ENCODE measurements around the gene GAST. TPM values are rescaled to one million over a fixed set of nuclear protein-coding genes. Genes with fewer than 3 reads are reported as not detected.

GAST gene
- total and polyA plus RNA-seq, 2 of the 4 experiments (the other 2 are of a cell fraction), result not detected

GRCh38 chr17:41758601-41759000, 46.5 kb downstream of the GAST start:
- H4K91ac ChIP-seq (ENCODE audit: insufficient read depth, low read depth, low read length), result no peak overlapping the region
- intact Hi-C loops (cut with micrococcal nuclease), result no loop called here
- no peaks in the 10 kb centered on the region for H3K27me3 ChIP-seq (ENCODE audit: control insufficient read depth, insufficient read depth, low read length)
- no peak overlapping the region for H2BK15ac ChIP-seq (ENCODE audit: low read depth, low read length)
- no peak overlapping the region for H3K23ac ChIP-seq (ENCODE audit: low read depth, low read length)
- no peaks in the 10 kb centered on the region for H3K79me1 ChIP-seq (ENCODE audit: low read depth in 1 of 2, low read length in 2 of 2)
- no peaks in the 10 kb centered on the region for H3K9me3 ChIP-seq (ENCODE audit: control insufficient read depth, insufficient read depth, low read length)
- H3K4me2 ChIP-seq (ENCODE audit: low read depth, low read length), result no peak overlapping the region
- no peak overlapping the region for H3K9ac ChIP-seq (ENCODE audit: low read depth, low read length)
- ChIA-PET CTCF (no interaction called here), POLR2A (ENCODE audit: unreplicated experiment) (no interaction called here)
- no peak overlapping the region for H3K18ac ChIP-seq (ENCODE audit: low read depth, low read length)
- H2BK20ac ChIP-seq (ENCODE audit: low read depth, low read length), result no peak overlapping the region
- no TSS peak for BruUV-seq (replicated peaks)
- no peak for TF ChIP-seq ELK1 (IDR thresholded peaks at IDR 0.05; ENCODE audit: borderline replicate concordance, low read depth, low read length)
- TF ChIP-seq FOS (IDR thresholded peaks at IDR 0.05; ENCODE audit: low read depth, low read length), result no peak
- no peak for TF ChIP-seq POLR2A (IDR thresholded peaks at IDR 0.05; ENCODE audit: low read depth, low read length)
- no peak for TF ChIP-seq CEBPB (IDR thresholded peaks at IDR 0.05; ENCODE audit: low read depth, low read length)
- TF ChIP-seq MXI1 (IDR thresholded peaks at IDR 0.05; ENCODE audit: borderline replicate concordance, low read depth, low read length), result no peak
- no peak for TF ChIP-seq CHD1 (IDR thresholded peaks at IDR 0.05; ENCODE audit: low read depth, low read length)
- TF ChIP-seq NFE2L2 (IDR thresholded peaks at IDR 0.05; ENCODE audit: low read depth, low read length), result no peak
- TF ChIP-seq BHLHE40 (IDR thresholded peaks at IDR 0.05; ENCODE audit: low read depth, low read length), result no peak
- TF ChIP-seq RFX5 (IDR thresholded peaks at IDR 0.05; ENCODE audit: low read depth, low read length), result no peak
- no peak for TF ChIP-seq RCOR1 (IDR thresholded peaks at IDR 0.05; ENCODE audit: insufficient replicate concordance, low read length)
- TF ChIP-seq CTCF (conservative IDR thresholded peaks at IDR 0.05; ENCODE audit: low read depth, low read length), result no peak
- no peak overlapping the region for H3K4me3 ChIP-seq (ENCODE audit: insufficient read depth, low read depth, low read length)
- no peak overlapping the region for H4K8ac ChIP-seq (ENCODE audit: low read depth in 2 of 2, low read length in 2 of 2)
- peaks cover 78% of the 10 kb centered on the region for H3K36me3 ChIP-seq (ENCODE audit: control insufficient read depth, insufficient read depth, low read length)
- DNase-seq (no peak), ATAC-seq (ENCODE audit: low read depth) (no peak)
- no peak overlapping the region for H2BK5ac ChIP-seq (ENCODE audit: low read depth, low read length, poor library complexity, severe bottlenecking)
- no peak overlapping the region for H2AK5ac ChIP-seq (ENCODE audit: low read depth, low read length)
- H2BK120ac ChIP-seq (ENCODE audit: low read depth, low read length), result no peak overlapping the region
- no peak overlapping the region for H2AK9ac ChIP-seq (replicated peaks; ENCODE audit: low read depth, low read length, poor library complexity)
- H3K4ac ChIP-seq (ENCODE audit: low read depth, low read length), result no peak overlapping the region
- H4K20me1 ChIP-seq (ENCODE audit: insufficient read depth, low read length), result peaks cover 3% of the 10 kb centered on the region; the same call in 1 of the 2 replicates
- no peak overlapping the region for H3K56ac ChIP-seq (ENCODE audit: extremely low read depth, insufficient read depth, low read length)
- peak overlapping the region; percentile 13 for H2AFZ ChIP-seq (replicated peaks; ENCODE audit: low read length, poor library complexity)
- H3K4me1 ChIP-seq (ENCODE audit: control insufficient read depth, insufficient read depth, low read length), result no peaks in the 10 kb centered on the region
- H3K27ac ChIP-seq (ENCODE audit: insufficient read depth, low read length), result no peak overlapping the region
- no peak overlapping the region for H4K5ac ChIP-seq (ENCODE audit: low read depth, low read length)
- dilution Hi-C loops (cut with HindIII; ENCODE audit: low sequenced_read_pairs, unreplicated experiment), result no loop called here
- H3K14ac ChIP-seq (replicated peaks; ENCODE audit: low read depth, low read length), result no peak overlapping the region
- in situ Hi-C loops (cut with MboI; ENCODE audit: low sequenced_read_pairs), result no loop called here
- WGBS, 2 experiments (ENCODE audit: extremely low coverage in 2 of 2, insufficient read length in 1 of 2), result 93% methylated on average over 5 of the region's 9 CpGs; no CpG with 5 or more reads in 1 of the 2 experiments
- 0 out of 2 replicates have a peak, but pooled peaks cover 4% of the 10 kb centered on the region for H3K9me1 ChIP-seq (ENCODE audit: insufficient read depth, low read length)
